Embryonic facial prominence (tissue), 1 donor: ENCODE data around the gene KLF12.
A peak's percentile ranks its signal among the peaks of the same experiment; 100 is the strongest.

Source experiments
- DNase-seq: peaks from one replicate; pipeline ENCODE4 v3.0.0-alpha.2; 2016; ENCODE audit errors: extremely low spot score

KLF12 gene

DNA sequence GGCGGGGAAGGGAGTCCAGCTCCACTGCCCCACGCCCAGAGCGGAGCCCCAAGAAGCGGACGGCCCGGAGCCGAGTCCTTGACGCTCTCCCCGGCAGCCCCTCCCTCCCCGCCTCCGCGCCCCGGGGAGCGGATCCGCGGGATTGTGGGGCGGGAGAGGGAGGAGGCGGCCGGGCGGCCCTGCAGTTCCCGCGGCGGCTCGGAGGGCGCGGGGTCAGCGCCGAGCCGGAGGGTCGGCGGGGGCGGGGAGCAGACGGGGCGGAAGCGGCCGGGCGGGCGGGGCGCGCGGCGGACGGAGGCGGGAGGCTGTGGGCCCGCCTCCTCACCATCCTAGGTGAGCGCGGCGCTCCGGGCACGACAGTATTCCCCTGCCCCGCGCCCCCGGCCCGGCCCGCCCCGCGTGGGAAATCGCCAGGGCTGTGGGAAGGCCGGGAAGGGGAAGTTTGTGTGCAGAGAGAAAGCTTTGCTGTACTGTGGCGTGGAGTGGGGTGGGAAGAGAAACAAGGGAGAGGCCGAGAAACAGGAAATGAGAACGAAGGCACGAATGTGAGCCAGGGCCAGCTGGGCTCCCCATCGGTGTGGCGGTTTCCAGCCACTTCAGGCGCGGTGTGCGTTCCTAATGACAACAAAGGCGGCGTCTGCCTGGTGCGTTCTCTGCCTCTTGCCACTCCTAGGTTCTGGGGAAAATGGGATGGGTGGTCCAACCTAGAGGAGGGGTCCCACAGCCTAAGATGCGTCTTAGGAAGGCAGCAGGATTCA lies 1.3 kb upstream of the KLF12 start:
- peak; percentile 43 for DNase-seq

DNA sequence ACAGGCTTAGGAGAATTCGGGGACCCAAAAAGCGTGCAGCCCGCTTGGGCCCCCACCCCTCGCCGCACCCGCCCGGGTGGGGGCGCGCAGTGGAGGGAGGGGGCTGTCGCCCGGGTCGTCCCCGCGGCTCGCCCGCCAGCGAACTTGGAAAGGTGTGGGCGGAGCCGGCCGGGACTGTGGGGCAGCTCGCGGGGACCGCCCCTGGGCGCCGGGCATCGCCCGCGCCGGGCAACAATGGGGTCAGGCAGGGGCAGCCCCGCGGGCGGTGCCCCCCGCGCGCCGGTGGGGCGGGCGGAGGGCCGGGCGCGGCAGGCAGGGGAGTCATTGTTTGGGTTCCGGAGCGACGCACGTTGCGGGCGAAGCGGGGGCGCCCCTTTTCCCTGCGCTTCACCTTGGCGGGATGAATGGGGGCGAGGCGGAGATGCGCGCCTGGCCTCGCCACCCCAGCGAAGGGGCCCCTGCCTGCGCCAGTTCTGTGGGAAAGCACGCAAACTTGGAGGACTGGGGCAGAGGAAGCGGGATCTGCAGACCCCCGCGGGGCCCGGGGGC lies 647 bp upstream of the KLF12 start:
- no peak for DNase-seq

DNA sequence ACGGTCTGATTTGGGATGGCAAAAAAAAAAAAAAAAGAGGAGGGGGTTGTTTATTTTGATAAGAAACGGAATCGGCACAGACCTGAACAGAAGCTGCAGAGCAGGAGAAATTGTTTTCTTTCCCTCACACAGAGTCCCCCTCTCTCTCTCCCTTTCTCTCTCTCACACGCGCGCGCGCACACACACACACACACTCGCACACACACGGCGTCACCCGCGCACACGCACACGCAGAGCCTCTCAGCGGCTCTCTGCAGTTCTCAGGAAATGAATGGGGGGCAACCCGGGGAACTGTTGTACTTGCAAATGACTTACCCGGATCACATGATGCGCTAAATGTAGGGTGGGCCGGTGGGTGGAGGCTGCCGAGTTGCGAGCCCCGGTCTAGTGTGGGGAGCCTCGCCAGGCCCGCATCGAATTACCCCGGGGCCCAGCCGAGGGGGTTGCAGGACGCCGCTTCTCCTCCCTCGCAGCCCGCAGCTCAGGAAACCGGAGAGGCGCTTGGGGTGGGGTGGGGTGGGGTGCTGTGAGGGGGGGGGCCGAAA lies 475 bp downstream of the KLF12 start:
- peak; percentile 91 for DNase-seq

DNA sequence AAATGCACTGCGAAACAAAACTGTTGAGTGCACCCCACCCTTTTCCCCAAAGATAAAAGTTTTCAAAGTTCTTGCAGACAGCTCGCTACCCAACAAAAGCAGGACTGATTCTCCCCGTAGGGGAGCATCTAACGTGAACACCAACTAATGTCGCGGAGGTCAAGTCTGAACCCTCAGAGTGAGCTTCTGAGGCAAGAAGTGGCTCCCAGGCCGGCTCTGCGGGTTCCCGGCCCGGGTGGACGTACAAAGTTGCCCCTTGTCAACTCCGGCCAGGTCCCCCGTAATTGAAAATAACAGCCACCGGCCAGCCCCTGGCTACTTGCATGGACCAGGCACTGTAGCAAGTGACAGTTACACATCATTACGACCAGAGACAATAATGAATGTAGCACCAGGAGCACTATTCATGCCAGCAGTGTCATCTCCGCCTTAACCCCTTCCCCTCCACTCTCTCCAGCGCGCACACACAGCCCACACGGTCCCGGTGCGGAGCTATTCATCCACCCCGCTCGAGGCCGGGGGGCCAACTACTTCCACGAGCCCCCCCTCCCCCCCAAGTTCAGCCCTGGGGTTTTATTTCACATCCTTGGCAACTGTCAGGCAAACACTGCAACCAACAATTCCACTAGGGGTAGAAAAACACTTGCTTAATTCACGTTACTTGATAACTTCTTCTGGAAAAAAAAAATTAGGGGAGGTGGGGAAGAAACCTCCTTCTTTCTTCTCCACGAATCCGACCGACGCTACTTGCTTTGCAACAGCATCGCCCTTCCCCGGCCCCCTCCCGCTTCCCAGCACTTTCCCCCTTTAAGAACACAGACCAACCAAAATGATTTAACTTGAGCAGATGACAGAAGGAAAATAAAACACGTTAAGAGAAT lies 1.2 kb downstream of the KLF12 start:
- peak; percentile 80 for DNase-seq

DNA sequence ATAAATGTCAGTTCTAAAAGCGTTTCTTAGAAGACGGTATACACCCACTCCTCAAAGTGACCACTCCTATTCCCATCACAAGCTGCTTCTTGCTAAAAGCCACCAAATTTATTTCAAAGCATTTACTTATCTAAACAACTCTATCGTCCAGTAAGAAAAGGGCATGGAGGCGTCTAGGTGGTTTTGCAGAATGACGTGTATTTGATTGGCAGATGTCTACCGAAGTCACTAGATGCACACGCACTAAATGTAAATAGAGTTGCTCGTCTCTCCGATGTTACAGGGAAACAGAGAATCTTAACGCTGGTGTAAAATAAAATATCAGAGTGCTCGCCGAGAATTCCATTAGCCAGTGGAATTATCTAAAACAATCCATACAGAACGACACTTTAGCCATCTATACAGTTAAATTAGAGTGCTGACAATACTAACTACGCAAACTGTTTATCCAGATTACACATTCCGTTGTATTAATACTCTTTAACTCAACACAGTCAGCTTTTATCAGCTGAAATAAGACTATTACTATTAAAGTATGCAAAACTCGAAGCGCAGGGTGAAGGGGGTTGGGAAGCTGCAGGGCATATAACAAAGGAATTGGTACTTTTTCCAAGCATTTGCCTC lies 1.9 kb downstream of the KLF12 start:
- peak; percentile 32 for DNase-seq

DNA sequence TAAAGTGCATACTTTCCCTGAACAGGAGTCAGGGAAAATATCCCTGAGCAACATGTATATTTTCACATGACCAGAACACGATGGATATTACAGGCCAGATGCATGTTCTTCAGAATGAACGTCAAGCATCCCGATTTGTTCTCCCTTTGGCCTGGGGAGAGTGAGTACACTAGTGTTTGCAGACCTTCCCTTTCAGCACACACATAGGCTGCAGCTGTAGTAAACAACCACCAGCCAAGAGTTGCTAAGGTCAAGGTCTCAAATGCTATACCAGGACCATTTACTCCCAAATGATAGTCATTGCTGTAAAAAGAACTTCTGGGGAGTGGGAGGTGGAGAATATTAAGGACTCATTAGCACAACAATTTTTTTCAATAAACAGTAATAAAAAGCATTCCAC lies 3.0 kb downstream of the KLF12 start:
- no peak for DNase-seq

DNA sequence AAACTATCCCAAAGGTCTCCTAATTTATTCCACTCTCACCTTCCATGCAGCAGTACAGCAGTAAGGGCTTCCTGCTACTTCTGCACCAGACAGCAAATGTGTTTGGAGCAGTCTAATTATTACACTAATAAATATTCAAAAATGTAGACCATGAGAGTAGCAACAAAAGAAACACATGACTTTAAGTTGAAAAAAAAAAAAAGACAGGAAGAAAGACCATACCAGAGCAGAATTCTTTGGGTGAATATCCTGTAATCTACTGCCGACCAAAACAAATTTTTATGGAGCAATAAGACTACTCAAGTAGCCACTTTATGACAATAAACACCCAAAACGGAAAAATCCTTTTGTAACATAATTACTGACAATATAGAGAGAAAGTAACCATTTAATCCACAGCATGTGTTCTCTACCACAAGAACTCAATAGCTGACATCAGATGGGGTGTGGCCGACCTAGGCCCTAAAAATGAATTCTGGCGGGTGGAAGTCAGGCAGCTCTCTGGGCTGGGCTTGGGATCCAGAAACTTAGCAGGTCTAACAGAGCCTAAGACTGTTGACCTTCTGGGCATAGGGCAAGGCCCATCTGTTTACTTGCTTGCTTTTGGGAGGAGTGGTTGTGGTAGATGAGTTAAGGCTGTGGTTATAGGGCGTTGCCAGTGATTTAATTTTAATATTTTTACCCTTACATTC lies 4.6 kb downstream of the KLF12 start:
- DNase-seq, result no peak

DNA sequence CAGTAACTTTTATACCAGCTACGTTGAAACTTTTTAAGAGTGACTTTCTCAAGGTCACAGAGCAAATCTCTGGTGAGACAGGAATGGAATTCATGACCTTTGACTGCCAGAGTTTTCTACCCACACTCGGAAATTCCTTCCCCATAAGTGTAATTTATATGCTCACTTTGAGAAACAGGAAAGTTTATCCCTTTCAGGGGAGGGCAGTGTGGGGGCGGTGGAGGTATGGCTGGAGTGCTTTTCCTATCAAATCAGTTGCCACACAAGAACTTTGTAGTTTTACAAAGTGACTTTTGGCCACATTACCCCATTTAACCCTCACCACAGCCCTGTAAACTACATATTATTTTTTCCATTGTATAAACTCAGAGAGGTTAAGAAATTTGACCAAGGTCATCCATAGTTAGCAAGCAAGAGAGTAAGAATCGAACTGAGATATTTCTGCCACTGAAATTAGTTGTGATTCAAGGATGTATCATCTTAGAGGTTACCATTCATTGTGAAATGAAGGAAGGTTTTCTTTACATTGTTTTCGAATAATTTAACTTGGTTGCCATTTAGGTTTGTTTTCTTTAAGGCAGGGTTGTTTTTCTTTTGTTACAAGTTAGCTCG lies 5.9 kb downstream of the KLF12 start:
- DNase-seq, result no peak

DNA sequence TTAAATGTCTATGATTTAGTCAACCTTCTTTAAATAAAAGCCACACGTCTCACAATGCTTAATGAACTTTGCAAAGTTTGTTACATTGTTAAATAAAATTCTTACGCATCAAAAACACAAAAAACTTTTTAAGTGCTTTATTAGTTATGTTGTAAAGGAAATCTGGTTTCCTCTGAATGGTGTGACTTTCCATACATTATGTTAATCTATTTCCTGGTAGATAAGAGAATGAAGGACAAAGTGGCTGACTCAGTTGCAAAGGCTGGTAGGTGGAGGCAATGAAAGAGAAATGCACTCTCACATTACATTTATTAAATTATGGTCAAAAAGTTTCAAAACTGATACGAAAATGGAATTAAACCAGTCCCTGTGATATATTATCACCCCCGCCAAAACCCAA lies 15.9 kb downstream of the KLF12 start:
- no peak for DNase-seq

DNA sequence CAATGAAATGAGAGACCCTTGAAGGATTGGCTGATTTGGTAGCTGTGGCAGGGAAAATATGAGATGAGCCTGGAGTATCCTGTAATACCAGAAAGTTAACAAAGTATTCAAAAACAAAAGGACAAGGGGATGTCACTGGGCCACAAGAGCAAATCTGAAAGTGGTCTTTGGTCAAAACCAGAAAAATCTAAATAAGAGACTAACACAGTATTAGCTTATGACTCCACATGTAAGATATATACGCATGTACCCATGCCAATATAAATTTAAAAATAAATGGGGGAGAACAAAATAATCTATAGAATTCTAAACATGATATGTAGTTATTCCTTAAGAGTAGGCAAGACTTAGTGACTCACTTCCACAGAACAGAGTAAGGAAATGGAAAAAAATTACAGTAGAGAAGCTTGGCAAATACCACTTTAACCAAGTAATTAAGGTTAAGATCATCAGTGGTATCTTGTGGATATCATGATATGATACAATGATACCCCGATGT lies 16.9 kb downstream of the KLF12 start:
- DNase-seq, result no peak

DNA sequence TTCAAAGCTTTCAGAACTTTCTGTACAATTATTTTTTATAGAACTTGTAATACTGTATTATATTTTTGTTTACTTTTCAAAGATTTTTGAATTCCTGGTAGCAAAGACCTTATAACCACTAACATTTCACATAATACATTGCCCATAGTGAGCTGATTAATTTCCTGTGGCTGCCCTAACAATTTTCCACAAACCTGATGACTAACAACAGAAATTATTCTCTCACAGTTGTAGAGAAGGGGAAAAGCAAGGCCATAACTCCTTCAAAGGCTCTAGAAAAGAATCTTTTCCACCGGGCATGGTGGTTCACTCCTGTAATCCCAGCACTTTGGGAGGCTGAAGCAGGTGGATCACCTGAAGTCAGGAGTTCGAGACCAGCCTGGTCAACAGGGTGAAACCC lies 19.1 kb downstream of the KLF12 start:
- no peak for DNase-seq

DNA sequence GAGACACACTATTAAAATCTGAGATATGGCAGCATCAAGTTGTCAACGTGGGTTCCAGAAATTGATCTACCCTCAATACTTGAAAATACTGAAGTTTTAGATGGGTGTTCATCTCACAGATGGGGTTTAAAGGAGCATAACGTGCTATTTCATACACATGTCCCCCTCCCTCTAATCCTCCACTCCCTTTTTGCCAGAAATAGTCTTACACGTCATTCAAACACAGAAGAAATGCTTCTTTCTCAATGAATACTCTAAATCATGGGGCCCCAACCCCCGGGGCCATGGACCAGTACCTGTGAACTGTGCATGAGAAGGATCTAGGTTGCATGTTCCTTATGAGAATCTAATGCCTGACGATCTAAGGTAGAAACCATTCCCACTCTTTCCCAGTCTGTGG lies 19.6 kb downstream of the KLF12 start:
- DNase-seq, result no peak

DNA sequence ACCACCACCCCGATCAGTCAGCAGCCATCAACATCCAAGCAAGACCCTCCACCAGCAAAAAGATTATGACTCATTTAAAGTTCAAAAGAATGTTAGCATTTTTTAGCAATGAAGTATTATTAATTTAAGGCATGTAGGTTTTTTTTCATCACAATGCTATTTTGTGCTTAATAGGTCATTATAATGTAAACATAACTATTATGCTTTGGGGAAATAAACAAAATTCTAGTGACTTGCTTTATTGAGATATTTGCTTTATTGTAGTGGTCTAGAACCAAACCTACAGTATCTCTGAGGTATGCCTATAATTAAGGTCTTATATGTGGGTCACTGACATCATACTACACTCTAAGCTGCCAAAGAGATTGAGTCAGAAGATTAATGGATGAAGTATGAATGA lies 20.0 kb downstream of the KLF12 start:
- no peak for DNase-seq

DNA sequence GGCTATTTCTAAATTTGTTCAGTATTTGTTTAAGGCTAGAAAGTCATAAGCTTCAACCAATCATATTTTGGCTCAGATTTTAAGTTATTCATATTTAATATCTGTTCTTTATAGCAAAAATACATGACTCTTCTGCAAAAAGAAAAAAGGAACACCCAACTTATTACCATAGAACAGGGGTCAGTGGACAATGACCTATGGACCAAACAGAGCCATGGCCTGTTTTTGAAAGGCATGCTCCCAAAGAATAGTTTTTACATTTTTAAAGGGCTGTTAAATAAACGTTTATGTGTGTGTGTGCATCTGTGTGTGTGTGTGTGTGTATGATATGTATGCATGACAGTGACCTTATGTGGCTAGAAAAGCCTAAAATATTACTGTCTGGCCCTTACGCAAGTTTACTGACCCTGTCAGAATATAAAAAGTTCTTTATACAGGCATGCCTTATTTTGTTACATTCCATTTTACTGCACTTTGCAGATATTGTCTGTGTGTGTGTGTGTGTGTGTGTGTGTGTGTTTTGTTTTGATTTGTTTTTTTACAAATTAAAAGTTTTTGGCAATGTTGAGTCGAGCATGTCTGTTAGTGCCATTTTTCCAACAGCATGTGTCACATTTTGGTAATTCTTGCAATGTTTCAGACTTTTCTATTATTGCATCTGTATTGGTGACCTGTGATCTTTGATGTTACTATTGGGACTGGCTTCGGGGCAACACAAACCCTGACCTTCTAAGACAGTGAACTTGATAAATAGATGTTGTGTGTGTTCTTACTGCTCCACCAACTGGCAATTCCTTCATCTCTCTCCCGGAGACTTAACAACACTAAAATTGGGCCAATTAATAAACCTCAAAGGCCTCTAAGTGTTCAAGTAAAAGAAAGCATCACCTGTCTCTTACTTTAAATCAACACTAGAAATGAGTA lies 22.0 kb downstream of the KLF12 start:
- DNase-seq, result no peak

DNA sequence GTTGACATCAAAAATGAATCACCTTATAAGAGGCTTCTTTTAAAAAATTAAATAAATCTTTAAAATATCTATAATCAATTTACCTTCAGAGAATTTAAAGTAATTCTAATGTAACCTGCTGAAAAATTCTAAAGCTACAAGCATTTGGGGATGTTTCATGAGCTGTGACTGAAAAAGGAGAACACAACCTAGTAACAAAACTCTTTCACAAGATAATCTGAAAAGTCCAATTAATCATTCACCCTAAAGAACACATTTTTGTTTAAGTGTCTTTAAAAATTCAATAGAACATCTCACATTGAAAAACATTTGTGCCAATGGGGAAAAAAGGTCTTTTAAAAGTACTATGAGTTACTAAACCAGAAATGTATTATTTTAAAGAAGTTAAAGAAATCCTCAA lies 22.8 kb downstream of the KLF12 start:
- DNase-seq, result no peak

DNA sequence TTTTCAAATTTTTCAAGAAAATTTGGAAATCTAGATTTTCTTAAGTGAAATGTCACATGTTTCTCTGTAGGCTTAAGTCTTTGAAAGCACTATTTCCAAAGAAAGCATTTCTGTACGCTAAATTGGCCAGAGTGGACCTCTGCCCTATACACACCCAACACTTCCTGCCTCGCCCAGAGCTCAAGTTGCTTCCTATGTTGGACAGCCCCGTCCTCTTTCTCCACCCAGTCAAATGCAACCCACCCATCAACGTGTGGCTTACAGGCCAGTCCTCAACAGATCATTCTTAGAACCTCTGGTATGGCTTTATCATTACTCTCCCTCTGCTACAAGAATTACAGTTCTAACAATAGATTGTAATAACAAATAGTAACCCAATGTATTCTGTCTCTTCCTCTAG lies 24.2 kb downstream of the KLF12 start:
- DNase-seq, result no peak

DNA sequence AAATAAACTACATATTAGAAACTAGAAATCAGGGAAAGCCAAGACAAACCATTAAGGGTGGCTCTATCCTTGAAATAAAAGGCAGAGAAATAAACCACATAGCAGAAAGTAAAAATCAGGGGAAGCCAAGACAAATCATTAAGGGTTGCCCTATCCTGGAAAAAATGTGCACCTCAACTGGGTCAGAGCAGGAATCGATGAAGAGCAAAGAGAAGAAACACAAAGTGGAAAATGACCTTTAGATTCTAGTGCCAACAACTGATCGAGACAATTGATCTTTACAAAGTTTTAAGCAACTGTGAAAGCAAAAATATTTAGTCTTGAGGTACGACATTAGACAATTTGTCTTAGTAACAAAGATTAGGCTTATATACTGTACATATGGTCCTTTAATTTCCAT lies 26.6 kb downstream of the KLF12 start:
- DNase-seq, result no peak

DNA sequence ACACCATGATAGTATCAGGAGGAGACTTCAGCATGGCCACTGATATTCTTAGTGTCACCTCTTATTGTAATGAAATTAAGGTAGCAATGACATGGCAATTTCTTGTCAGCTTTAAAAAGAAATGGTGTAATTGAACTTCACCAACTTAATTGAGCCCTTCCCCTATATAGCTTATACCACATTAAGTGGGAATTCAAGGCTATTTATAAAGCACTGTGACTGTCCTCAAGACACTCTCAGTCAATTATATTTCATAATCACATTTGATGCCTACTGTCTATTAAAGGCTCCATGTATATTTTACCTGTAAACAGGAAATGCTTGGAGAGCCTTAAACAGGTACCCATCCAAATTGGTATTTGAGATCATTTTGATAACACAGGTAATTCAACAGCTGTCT lies 28.3 kb downstream of the KLF12 start:
- no peak for DNase-seq

DNA sequence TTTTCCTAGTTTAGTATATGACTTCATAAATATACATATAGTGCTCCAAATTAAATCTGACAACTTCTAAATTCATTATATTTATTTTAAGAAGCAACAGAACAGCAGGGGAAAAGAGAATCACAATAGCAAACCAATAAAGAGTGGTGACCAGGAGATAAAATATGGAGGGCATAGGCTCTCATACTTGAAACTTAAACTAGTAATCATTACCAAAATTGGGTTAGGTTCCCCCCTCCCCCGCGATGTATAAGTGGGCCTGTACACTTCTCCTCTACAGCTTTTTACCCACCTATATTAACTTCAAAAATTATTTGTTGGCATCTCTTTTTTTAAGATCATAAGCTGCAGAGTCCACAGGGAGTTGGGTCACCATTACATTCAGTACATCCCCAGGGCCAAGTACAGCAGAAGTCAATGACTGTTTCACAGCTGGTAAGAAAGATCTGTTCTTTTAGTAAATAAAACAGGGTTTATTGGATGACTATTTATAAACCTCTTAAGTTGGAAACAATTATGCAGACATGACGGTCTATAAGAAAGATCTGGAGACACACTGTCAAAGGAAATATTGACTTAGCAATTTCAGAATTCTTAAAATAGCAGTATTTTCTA lies 29.4 kb downstream of the KLF12 start:
- DNase-seq, result no peak
